ENCODE results near the gene C1QTNF12. TPM values are rescaled to one million over a fixed set of nuclear protein-coding genes. Genes with fewer than 3 reads are reported as not detected.

C1QTNF12 gene
- total and polyA plus RNA-seq, 7 donors: 0.13 to 1.4 (median 0.86) TPM

GRCh38 chr1:1239614-1240347, 6.7 kb downstream of the C1QTNF12 start:
- Histone ChIP-seq H3K27ac (no peak overlapping the region), H3K4me3 (no peak overlapping the region), H3K36me3 (ENCODE audit: insufficient read depth in 1 of 2, low read depth in 1 of 2) (no peaks in the 10 kb centered on the region), H3K27me3 (ENCODE audit: insufficient read depth in 3 of 3, low read length in 2 of 3) (peaks cover 0 to 16% (median 15%) of the 10 kb centered on the region in 3 donors), H3K9me3 (no peaks in the 10 kb centered on the region), H3K4me1 (no peaks in the 10 kb centered on the region)
- 16 to 25% (median 24%) methylated on average over 28 to 30 of the region's 30 CpGs for WGBS, 3 donors
- TF ChIP-seq, protein P1, sequence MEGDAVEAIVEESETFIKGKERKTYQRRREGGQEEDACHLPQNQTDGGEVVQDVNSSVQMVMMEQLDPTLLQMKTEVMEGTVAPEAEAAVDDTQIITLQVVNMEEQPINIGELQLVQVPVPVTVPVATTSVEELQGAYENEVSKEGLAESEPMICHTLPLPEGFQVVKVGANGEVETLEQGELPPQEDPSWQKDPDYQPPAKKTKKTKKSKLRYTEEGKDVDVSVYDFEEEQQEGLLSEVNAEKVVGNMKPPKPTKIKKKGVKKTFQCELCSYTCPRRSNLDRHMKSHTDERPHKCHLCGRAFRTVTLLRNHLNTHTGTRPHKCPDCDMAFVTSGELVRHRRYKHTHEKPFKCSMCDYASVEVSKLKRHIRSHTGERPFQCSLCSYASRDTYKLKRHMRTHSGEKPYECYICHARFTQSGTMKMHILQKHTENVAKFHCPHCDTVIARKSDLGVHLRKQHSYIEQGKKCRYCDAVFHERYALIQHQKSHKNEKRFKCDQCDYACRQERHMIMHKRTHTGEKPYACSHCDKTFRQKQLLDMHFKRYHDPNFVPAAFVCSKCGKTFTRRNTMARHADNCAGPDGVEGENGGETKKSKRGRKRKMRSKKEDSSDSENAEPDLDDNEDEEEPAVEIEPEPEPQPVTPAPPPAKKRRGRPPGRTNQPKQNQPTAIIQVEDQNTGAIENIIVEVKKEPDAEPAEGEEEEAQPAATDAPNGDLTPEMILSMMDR (IDR thresholded peaks at IDR 0.05): no peak
- ATAC-seq (no peak), DNase-seq (no peak)
- intact Hi-C loops (cut with DNase I): no loop called here

DNA sequence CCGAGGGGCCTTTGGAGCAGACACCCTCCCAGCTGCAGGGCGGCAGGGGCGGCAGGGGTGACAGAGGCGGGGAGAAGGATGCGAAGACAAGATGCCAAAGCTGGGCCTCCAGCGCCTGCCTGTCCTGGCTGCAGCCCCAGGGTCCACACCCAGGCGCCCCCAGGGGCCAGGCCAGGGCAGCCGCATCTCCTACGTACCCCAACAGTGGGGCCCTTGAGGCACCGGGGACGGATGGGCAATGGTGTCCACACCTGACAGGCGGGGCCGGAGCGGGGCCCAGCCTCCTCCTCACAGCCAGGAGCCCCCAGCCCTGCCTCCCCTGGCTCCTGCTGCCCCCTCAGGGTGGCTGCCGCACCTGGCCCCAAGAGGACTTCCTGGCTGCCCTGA, 7.3 kb downstream of the C1QTNF12 start:
- Histone ChIP-seq H3K36me3 (ENCODE audit: insufficient read depth in 1 of 2, low read depth in 1 of 2) (no peaks in the 10 kb centered on the region), H3K9me3 (no peaks in the 10 kb centered on the region), H3K27me3 (ENCODE audit: insufficient read depth in 3 of 3, low read length in 2 of 3) (peaks cover 0 to 16% (median 15%) of the 10 kb centered on the region in 3 donors), H3K27ac (no peak overlapping the region), H3K4me3 (no peak overlapping the region), H3K4me1 (no peaks in the 10 kb centered on the region)
- TF ChIP-seq, protein P1 (IDR thresholded peaks at IDR 0.05): no peak
- intact Hi-C loops (cut with DNase I): no loop called here
- no peak for DNase-seq
- 39 to 48% (median 41%) methylated on average over 10 to 15 of the region's 15 CpGs for WGBS, 3 donors
- ATAC-seq: no peak

DNA sequence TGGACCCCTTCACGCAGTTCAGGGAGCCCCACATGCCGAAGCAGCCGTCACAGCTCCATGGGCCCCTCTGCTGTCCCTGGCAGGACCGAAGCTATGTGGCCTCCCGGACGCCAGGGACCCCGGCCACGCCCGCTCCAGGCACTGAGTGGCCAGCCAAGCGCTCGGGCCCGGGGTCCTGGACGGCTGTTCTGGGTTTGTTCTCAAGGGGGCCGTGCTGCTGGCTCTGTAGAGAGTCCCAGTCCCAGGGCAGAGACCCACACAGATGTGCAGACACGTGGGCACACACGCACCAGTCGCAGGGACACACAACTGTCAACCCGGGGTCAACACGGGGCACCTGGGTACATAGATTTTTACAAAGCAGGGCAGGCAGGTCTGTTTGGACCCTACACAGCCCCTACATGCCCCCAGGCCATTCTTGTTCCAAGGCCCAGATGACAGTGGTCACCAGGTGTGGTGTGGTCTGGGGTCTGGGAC, 7.8 kb downstream of the C1QTNF12 start:
- Histone ChIP-seq H3K4me1 (no peaks in the 10 kb centered on the region), H3K36me3 (ENCODE audit: insufficient read depth in 1 of 2, low read depth in 1 of 2) (no peaks in the 10 kb centered on the region), H3K4me3 (no peak overlapping the region), H3K9me3 (no peaks in the 10 kb centered on the region), H3K27ac (no peak overlapping the region), H3K27me3 (ENCODE audit: insufficient read depth in 3 of 3, low read length in 2 of 3) (peaks cover 0 to 16% (median 15%) of the 10 kb centered on the region in 3 donors)
- no peak for DNase-seq
- 24 to 41% (median 31%) methylated on average over 18 to 19 of the region's 19 CpGs for WGBS, 3 donors
- intact Hi-C loops (cut with DNase I): no loop called here
- TF ChIP-seq, protein P1 (IDR thresholded peaks at IDR 0.05): no peak
- ATAC-seq: peak in 1 of 4 donors; percentile 7

DNA sequence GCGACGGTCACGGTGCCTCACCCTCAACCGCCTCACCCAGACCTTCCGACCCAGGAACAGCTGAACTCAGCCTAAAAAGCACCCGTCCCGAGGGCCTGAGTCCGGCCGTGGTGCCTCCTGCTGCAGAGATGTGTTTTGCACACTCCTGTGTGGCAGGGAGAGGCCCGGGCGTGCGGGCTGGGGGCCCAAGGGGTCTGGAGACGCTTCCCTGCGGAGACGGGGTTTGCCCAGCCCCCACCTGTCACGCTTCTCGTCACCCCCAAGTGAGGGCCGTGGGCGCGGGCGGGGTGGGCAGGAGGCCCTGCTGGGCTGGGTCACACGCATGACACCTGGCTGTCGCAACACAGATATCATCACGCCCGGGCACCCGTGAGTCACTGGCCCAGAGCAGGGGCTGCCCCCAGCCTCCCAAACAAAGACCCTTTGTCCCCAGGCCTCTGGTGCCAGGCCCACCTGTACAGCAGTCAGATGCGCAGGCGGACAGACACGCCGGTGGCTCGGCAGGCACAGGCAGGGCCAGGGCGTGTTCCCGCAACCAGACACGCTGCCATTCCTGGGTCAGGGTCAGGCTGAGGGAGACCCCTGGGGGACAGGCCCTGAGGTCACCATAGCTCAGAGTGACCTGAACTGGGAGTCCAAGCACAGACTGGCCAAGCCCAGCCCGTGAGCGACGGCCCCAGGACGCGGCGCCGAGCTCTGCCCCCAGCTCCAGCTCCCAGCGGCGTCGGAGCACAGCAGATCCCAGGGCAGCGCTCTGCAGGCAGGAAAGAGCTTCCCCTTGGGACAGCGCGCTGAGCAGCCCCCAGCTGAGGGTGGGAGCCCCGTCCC, 8.4 kb downstream of the C1QTNF12 start:
- Histone ChIP-seq H3K4me3 (no peak overlapping the region), H3K27me3 (ENCODE audit: insufficient read depth in 3 of 3, low read length in 2 of 3) (peaks cover 0 to 16% (median 15%) of the 10 kb centered on the region in 3 donors), H3K4me1 (peaks cover 3% of the 10 kb centered on the region), H3K27ac (no peak overlapping the region), H3K36me3 (ENCODE audit: insufficient read depth in 1 of 2, low read depth in 1 of 2) (no peaks in the 10 kb centered on the region), H3K9me3 (peaks cover 1% of the 10 kb centered on the region)
- WGBS, 3 donors: 27 to 45% (median 38%) methylated on average over 38 to 48 of the region's 48 CpGs
- ATAC-seq (peak in 1 of 4 donors; percentile 15), DNase-seq (no peak)
- intact Hi-C loops (cut with DNase I): no loop called here
- TF ChIP-seq, protein P1 (IDR thresholded peaks at IDR 0.05): no peak
